Tibial nerve (tissue), 4 donors: ENCODE measurements around the gene CDH13.

ENCODE experiments used
- CTCF ChIP-seq, 5 experiments: fragments of 200-600 bp in 3 of 5; fragments of 450-650 bp in 2 of 5; sonication (generic) in 3 of 5; IDR thresholded peaks; one replicate each; pipeline ENCODE4 v1.5.1; 2016 to 2019; ENCODE audit warnings: antibody characterized with exemption in 5 of 5, mild to moderate bottlenecking in 3 of 5, moderate library complexity in 2 of 5
- EP300 ChIP-seq, 2 donors: sonication (generic); formaldehyde crosslinking; IDR thresholded peaks; one replicate each; pipeline ENCODE4 v1.6.1; 2017; ENCODE audit warnings: antibody characterized with exemption in 2 of 2, mild to moderate bottlenecking in 1 of 2
- POLR2A ChIP-seq, 2 donors: fragments of 450-650 bp; IDR thresholded peaks; one replicate each; pipeline ENCODE4 v1.6.1; 2017; ENCODE audit warnings: antibody characterized with exemption in 2 of 2, mild to moderate bottlenecking in 2 of 2, moderate library complexity in 2 of 2

GRCh38 chr16:82845116-82845515, 218.3 kb downstream of the CDH13 start:
- TF ChIP-seq CTCF (IDR thresholded peaks at IDR 0.05) (no peak), POLR2A (IDR thresholded peaks at IDR 0.05) (no peak), EP300 (IDR thresholded peaks at IDR 0.05) (no peak)
